ENCODE data around the gene SHROOM2.
"Not testable (repeated sequence)": the region's sequence is repeated elsewhere in the genome, so short reads cannot be mapped to it uniquely, and the experiment has no call there.

The SHROOM2 gene

GRCh38 chrX:9781941-9782340 lies 4.3 kb upstream of the SHROOM2 start:
- DNase-seq (ENCODE audit: low read depth): no peak

GRCh38 chrX:9784332-9784731 lies 1.9 kb upstream of the SHROOM2 start:
- DNase-seq (ENCODE audit: low read depth): no peak

DNA sequence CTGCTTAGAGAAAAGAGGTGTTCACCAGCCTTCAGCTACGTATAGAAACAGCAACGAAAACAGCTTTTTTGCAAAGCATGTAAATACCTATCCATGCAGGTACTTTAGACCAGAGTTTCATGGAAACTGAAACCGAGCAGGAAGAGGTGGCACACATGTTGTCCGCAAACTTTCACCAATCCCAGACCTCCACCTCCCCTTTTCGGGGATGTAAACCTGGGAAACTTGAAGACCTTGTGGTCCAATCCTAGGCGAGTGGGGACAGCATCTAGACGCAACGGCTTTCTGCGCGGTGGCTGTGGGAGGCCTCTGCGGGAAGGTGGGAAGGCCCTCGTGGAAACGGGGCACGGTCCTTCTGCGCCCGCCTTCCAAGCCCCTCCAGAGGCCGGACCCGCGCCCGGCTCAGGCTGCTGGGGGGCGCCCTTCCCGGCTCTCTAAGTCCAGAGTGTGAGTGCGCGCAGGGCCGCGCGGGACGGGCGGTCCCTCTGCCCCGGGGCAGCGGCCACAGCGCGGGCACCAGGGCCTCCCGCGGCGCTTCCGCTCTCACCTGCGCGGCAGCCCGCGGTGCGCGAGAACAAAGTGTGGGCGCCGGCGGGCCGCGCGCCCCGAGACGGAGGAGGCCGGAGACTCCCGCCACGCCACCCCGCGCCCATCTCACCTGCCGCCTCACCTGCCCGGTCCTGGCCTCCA lies 830 bp upstream of the SHROOM2 start:
- no peak for DNase-seq (ENCODE audit: low read depth)

DNA sequence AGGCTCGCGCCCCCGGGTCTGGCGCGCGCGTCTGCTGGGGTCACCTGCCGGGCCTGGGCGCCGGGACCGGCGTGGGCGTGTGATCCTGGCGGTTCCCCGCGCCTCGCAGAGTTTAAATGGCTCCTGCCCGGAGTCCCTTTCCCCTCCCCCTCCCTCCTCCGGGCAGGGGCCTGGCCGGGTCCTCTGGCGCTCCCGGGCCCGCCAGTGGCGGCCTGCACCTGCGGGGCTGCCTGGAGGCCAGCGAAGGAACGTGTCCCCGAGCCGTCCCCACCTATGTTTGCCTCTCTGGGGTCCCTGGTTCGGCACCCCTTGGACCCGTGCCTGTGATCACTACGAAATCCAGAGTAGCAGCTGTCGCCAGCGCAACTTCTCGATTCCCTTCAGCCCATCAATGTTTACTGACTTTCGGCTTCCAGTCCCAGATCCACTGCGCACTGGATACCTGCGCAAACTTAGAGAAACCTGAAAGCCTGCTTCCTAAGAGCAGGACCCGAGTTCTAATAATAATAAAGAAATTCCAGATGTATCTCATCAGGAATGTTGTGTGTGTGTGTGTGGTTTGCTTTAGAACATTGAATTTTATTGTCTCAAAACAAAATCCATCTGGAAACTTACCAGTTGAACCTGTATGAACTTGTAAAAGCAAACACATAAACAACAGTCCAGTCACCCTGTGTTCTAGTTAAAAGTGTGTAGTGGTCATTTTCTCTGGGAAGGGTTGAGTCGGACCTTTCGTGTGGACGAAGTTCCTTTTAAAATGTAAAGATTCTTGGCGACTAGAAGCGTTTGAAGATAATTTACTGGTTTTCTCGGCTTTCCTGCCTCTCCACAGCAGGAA lies 788 bp downstream of the SHROOM2 start:
- DNase-seq (ENCODE audit: low read depth): no peak

DNA sequence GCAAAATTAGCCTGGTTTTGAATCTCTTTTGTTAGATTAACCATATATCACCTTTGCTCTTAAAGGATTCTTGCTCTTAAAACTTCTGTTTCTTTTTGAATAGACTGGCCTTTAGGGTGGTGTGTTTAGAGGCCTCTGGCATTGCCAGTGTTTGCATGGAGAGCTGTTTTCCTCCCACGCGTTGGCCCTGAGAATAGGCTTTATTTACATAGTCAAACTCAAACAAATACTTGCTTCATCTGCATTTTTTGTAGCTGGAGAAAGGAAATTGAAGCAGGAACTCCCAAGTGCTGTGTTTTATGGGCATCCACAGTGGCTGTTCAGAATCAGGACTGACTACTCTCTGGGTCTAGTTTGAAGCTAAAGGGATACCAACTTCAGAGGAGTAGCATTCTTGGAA lies 2.7 kb downstream of the SHROOM2 start:
- no peak for DNase-seq (ENCODE audit: low read depth)

- no peak for DNase-seq (ENCODE audit: low read depth)
Observed at GRCh38 chrX:9789555-9789954, 3.3 kb downstream of the SHROOM2 start.

DNA sequence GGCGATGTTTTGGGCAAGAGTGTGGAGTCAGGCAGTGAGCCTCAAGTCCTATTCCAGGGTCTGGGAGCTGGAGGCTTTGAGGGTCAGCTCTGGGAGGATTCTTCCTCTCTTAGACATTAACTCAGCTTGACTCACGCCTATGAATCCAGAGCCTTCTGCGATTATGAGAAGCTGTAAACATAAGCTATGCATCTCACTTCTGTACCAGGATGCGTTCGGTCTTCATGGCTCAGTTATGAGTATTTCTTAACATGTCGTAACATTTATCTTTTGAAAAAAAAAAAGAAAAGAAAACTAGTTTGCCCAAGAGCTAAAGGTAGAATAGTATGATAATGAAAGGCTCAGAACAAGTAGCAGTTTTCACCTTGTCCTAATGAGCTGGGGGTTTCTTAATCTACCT lies 4.6 kb downstream of the SHROOM2 start:
- DNase-seq (ENCODE audit: low read depth): no peak

DNA sequence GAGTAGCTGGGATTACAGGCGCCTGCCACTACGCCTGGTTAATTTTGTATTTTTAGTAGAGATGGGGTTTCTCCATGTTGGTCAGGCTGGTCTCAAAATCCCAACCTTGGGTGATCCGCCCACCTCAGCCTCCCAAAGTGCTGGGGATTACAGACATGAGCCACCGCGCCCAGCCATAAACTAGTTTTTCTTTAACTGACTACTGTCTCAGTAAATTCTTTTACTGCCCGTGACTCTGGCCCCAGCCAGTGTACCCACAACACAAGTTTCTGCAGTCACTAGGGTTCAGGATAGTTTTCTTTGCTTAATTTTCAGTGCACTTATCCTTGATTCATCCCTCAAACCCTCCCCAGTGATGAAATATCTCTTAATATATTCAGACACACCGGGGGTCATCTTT lies 8.3 kb downstream of the SHROOM2 start:
- no peak for DNase-seq (ENCODE audit: low read depth)

- DNase-seq (ENCODE audit: low read depth): no peak
Observed at GRCh38 chrX:9797384-9798360, 11.4 kb downstream of the SHROOM2 start.

GRCh38 chrX:9802737-9803136 lies 16.5 kb downstream of the SHROOM2 start:
- DNase-seq (ENCODE audit: low read depth): no peak

DNA sequence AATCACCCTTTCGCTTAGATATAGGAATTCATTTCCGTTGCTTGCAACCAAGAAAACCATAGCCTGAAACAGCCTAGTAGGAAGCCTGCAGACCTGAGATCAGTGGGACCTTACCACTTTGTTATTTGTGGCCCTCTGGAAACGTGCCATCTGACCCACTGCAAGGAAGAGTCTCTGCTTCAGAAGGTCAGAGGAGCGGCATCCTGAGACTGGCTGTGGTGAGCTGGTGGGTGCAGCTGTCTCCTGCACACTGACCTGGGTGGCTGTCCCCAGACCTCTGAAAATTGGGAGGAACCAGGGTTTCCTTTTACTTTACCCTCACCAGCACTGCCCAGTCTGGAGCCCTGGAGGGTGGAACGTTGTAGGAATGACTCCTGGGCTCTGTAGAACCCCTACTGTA lies 18.2 kb downstream of the SHROOM2 start:
- no peak for DNase-seq (ENCODE audit: low read depth)

DNA sequence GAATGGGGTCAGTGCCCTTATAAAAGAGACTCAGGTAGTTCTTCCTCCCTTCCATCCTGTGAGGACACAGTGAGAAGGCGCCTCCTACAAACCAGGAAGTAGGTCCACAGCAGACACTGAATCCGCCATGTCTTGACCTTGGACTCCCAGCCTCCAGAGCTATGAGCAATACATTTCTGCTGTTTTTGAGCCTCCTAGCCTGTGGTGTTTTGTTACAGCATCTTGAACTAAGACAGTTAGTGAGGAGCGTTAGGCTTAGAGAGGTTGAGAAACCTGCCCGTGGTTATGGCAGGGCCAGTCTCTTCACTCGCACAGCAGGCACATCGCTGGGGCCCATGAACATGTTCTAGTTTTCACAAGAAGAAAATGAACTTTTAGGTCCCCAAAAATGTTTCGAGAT lies 19.7 kb downstream of the SHROOM2 start:
- no peak for DNase-seq (ENCODE audit: low read depth)

DNA sequence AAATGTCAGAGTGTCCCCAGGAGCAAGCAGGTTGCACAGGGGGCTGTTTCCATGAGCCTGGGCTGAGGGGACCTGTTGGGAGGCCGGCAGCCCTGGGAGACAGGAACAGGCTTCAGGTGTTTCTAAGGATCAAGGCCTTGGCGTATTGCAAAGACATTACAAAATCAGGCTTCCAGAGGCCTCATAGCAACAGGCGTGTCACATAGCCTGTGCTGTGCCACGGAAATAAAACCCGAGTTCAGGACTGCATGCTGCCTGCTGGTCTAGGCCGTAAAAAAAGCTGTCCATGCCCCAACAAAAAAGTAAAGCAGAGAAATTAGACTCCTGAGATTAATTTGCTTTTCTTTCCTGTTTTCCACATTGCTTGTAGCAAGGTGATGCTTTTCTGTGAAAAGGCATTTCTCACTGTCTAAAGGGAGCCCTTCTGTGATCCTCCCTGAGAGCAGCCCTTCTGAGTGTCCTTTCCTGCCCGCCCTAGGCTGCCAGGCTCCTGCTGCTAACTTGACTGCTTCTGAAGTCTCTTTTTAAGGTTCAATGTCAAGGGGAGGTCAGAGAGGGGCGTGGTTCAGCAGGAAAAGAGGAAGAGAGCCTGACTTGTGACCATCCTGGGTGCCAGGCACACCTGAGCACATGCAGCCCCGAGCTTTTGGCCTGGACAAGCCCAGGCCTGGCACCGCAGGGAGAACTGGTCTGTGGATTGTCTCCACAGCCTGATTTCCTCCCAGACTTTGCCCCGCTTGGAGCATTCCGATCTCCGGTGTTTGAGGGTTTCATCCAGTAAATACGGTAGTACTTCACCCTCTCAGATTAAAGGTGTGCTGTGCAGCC lies 21.3 kb downstream of the SHROOM2 start:
- no peak for DNase-seq (ENCODE audit: low read depth)

GRCh38 chrX:9809876-9810275 lies 23.6 kb downstream of the SHROOM2 start:
- DNase-seq (ENCODE audit: low read depth): not testable (repeated sequence)

DNA sequence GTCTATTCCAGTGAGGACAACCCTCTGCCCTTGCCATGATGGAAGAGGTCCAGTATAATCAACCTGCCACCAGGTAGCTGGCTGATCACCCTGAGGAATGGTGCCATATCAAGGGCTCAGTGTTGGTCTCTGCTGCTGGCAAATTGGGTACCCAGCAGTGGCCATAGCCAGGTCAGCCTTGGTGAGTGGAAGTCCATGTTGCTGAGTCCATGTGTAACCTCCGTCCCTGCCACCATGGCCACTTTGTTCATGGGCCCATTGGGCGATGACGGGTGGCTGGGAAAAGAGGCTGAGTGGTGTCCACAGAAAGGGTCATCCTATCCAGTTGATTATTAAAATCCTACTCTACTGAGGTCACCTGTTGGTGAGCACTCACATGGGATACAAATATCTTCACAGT lies 24.9 kb downstream of the SHROOM2 start:
- not testable (repeated sequence) for DNase-seq (ENCODE audit: low read depth)

DNA sequence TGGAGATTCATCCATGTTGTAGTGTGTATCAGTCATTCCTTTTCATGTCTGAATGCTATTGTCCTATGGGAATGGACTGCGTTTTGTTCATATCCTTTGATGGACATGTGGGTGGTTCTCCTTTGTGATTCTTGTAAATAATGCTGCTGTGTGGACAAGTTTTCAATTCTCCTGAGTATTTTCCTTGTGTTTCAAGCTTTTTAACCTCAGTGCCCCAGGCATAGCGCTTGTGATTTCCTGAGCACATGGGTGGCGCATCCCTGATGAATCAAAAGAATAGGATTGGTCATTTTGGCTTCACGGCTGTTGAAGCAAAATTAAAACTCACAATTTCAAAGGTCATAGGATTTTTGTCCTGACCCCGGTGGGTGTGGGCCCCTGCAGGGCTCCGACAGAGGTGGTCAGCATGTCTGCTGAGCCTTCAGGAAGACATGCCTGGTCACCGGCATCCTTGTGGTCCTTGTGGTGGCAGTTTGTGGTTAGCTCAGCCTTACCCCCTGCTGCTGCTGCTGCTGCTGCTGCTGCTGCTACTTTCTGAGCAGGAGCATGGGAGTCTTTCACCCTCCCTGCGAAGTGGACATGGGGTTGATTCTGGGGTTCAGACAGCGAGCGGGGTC lies 30.0 kb downstream of the SHROOM2 start:
- DNase-seq (ENCODE audit: low read depth): no peak

DNA sequence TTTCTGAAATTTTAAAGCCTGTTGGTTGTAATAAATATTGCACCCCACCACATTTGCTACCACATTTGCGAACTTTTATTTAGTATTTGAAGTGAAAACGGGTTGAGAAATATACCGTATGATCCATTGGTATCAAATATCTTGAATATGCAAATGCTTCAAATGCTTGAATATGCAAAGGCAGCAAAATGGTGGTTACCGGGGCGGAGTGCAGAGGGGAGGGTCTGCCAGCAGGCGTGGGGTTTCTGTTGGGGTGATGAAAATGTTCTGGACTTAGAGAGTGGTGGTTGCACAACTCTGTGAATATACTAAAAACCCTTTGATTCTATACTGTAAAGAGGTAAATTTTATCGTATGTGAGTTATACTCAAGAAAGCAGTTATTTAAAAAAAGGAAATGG lies 35.3 kb downstream of the SHROOM2 start:
- DNase-seq (ENCODE audit: low read depth): no peak

GRCh38 chrX:9824554-9824953 lies 38.3 kb downstream of the SHROOM2 start:
- DNase-seq (ENCODE audit: low read depth): no peak

- no peak for DNase-seq (ENCODE audit: low read depth)
Observed at GRCh38 chrX:9825129-9825790, 39.0 kb downstream of the SHROOM2 start.

- DNase-seq (ENCODE audit: low read depth): no peak
Observed at GRCh38 chrX:9825966-9826365, 39.7 kb downstream of the SHROOM2 start.

All from GM04504 (cell line).